ENCODE data around the gene HEPHL1. TPM values are rescaled to one million over a fixed set of nuclear protein-coding genes. Genes with fewer than 3 reads are reported as not detected.

Gene HEPHL1
- total RNA-seq, 3 donors from 2014 or later: 0.15 to 0.33 TPM; not detected in 1

- no peaks in the 10 kb centered on the region for H3K36me3 ChIP-seq
- intact Hi-C loops (cut with DNase I; ENCODE audit: low total_unique reads): no loop called here
- no peaks in the 10 kb centered on the region for H3K27me3 ChIP-seq
- TF ChIP-seq POLR2A (IDR thresholded peaks at IDR 0.05) (no peak), POLR2AphosphoS5 (IDR thresholded peaks at IDR 0.05) (no peak), CTCF (IDR thresholded peaks at IDR 0.05) (no peak)
- H3K9me3 ChIP-seq: peaks cover 0 to 13% of the 10 kb centered on the region in 2 donors
- DNase-seq (ENCODE audit: low spot score in 2 of 2): no peak
- no peak overlapping the region for H3K27ac ChIP-seq
- H3K4me3 ChIP-seq: no peak overlapping the region
- no peaks in the 10 kb centered on the region for H3K4me1 ChIP-seq
Measured at GRCh38 chr11:94030059-94030458, 8.9 kb downstream of the HEPHL1 start.

- Histone ChIP-seq H3K36me3 (no peaks in the 10 kb centered on the region), H3K27ac (no peak overlapping the region), H3K4me3 (no peak overlapping the region), H3K4me1 (no peaks in the 10 kb centered on the region), H3K27me3 (no peaks in the 10 kb centered on the region), H3K9me3 (peaks cover 0 to 5% of the 10 kb centered on the region in 2 donors)
- intact Hi-C loops (cut with DNase I; ENCODE audit: low total_unique reads): no loop called here
- no peak for DNase-seq (ENCODE audit: low spot score in 2 of 2)
- no peak for TF ChIP-seq POLR2A (IDR thresholded peaks at IDR 0.05)
- TF ChIP-seq POLR2AphosphoS5 (IDR thresholded peaks at IDR 0.05): no peak
- TF ChIP-seq CTCF (IDR thresholded peaks at IDR 0.05): no peak
Measured at GRCh38 chr11:94031625-94032024, 10.5 kb downstream of the HEPHL1 start.

- H3K4me3 ChIP-seq: no peak overlapping the region
- H3K36me3 ChIP-seq: no peaks in the 10 kb centered on the region
- DNase-seq (ENCODE audit: low spot score in 2 of 2): no peak
- H3K4me1 ChIP-seq: no peaks in the 10 kb centered on the region
- no peak overlapping the region for H3K27ac ChIP-seq
- TF ChIP-seq CTCF (IDR thresholded peaks at IDR 0.05) (no peak), POLR2A (IDR thresholded peaks at IDR 0.05) (no peak), POLR2AphosphoS5 (IDR thresholded peaks at IDR 0.05) (no peak)
- intact Hi-C loops (cut with DNase I; ENCODE audit: low total_unique reads): no loop called here
- H3K9me3 ChIP-seq: peaks cover 0 to 2% of the 10 kb centered on the region in 2 donors
- no peaks in the 10 kb centered on the region for H3K27me3 ChIP-seq
Measured at GRCh38 chr11:94032066-94032465, 10.9 kb downstream of the HEPHL1 start.

GRCh38 chr11:94032725-94033124 lies 11.6 kb downstream of the HEPHL1 start:
- H3K36me3 ChIP-seq: no peaks in the 10 kb centered on the region
- DNase-seq (ENCODE audit: low spot score in 2 of 2): no peak
- H3K4me3 ChIP-seq: no peak overlapping the region
- no peak for TF ChIP-seq POLR2A (IDR thresholded peaks at IDR 0.05)
- TF ChIP-seq CTCF (IDR thresholded peaks at IDR 0.05): no peak
- no peak for TF ChIP-seq POLR2AphosphoS5 (IDR thresholded peaks at IDR 0.05)
- no peak overlapping the region for H3K27ac ChIP-seq
- no peaks in the 10 kb centered on the region for H3K9me3 ChIP-seq
- no peaks in the 10 kb centered on the region for H3K4me1 ChIP-seq
- no peaks in the 10 kb centered on the region for H3K27me3 ChIP-seq
- intact Hi-C loops (cut with DNase I; ENCODE audit: low total_unique reads): no loop called here

- intact Hi-C loops (cut with DNase I; ENCODE audit: low total_unique reads): no loop called here
- Histone ChIP-seq H3K27ac (no peak overlapping the region), H3K4me3 (no peak overlapping the region), H3K4me1 (no peaks in the 10 kb centered on the region), H3K27me3 (no peaks in the 10 kb centered on the region), H3K36me3 (no peaks in the 10 kb centered on the region), H3K9me3 (no peaks in the 10 kb centered on the region)
- no peak for DNase-seq (ENCODE audit: low spot score in 2 of 2)
- no peak for TF ChIP-seq POLR2AphosphoS5 (IDR thresholded peaks at IDR 0.05)
- TF ChIP-seq POLR2A (IDR thresholded peaks at IDR 0.05): no peak
- TF ChIP-seq CTCF (IDR thresholded peaks at IDR 0.05): no peak
Measured at GRCh38 chr11:94034207-94034606, 13.1 kb downstream of the HEPHL1 start.

All from breast epithelium (tissue), 4 donors.